Limb (tissue), 2 donors: ENCODE data around the gene G3BP2.
"Not testable (repeated sequence)": the region's sequence is repeated elsewhere in the genome, so short reads cannot be mapped to it uniquely, and the experiment has no call there.

Source experiments
- DNase-seq, 2 donors: peaks; one replicate each; pipeline ENCODE4 v3.0.0-alpha.2; 2016; ENCODE audit errors: extremely low spot score in 2 of 2

Gene G3BP2

DNA sequence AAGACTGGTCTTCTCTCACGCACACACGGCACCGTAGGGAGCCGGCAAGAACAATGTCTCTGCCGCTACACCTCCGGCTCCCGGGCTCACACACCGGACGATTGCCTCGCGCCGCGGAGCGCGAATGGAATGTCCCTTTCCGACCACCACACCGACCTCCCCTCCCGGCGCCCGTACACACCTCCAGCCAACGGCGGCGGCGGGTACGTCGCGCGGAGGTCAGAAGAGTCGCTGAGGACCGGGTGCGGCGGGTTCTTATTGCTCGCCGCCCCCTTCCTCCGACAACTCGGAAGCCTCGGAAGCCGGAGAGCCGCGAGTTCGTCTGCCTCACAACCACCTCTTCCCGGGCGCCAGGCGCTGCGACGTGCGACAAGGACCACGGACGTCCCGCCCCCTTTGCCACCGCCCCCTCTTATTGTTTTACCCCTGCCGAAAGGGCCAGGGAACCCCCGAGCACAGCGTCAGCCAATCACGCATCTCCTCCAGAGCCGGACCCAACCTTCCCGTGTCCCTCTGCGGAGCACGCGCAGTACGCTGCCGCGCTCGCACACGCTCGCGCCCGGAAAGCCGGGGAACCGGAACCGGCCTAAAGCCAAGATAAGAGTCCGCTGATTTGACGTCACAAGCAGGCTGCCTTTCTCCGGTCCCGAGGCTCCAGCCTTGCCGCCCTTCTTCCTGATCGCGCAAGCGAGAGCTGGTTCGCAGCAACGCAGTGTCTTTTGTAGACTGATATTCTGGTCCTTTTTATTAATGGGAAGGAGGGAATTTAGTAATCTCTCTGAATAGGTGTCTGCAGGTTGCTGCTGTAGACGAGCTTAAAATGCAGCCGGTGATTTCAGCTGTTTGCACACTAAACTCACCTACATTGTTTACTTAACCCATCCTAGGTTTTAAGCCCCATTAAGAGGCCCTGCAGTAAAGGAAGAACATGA, at the start of gene G3BP2:
G3BP2 (minus strand) TSS at position 385 of the 932 bp plus-strand sequence. CDS start 11,386 bp downstream, outside the sequence.
- DNase-seq, result peak; percentile 97

DNA sequence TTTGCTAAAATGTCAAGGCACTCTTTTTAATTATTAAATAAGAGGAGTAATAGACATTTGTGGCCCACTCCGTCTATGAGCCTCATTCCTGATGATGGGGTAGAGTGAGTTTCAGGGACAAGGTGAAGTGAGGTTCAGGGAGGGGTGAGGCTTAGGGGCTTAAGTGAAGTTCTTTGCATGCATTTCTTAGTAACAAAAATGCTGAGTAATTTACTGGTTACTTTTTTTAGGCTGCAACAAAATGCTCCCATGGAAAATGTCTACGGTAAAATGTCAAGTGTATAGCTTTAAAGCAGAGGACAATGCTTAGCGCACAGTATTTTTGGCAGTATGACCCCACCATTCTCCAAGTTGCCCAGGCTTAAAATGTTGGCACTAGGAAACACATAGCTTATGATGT, 49.2 kb upstream of the G3BP2 start:
- DNase-seq, result no peak

DNA sequence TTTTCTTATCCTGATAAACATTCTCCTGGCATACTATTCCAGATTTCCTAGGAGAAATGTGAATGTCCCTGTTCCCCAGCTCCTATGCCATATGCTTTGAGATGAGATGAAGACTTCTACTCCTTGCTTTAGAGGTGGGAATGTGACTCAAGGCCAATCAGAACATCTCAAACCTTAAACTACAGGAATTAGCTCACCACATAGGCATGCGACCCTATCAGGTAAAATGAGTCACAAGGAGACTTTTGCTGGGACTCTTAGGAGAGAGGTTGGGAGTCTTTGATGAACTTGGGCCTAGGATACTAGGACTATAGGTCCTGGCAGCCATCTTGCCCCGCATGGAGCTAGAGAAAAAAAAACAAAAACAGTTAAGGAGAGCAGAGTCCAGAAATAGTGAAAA, 45.3 kb upstream of the G3BP2 start:
- no peak for DNase-seq

DNA sequence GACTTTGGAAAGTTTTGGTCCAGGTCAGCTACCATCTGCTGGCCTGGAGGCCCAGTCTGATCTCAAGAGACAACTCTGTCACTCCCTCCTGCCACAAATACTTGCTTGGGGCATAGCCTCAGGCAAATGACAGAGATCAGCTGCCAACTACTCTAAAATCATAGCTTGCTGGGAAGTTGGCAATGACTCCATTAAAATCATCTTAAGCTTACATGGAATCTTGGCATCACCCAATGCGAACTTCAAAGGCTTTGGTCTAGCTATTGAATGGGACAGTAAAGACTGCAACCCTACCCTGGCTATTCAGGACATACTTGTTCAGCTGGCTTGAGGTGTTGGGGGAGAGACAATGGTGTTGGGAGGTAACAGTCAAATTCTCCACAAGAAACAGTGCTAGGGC, 44.2 kb upstream of the G3BP2 start:
- no peak for DNase-seq

DNA sequence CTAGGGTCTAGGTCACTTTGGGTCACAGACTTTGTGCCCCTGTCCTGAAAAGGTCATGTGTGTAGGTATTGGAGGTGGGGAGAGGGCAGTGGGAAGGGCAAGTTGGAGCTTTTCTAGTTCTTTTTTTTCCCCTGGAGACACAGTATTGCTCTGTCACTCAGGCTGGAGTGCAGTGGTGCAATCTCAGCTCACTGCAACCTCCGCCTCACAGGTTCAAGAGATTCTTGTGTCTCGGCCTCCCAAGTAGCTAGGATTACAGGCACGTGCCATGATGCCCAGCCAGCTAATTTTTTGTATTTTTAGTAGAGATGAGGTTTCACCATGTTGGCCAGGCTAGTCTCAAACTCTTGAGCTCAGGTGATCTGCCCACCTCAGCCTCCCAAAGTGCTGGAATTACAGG, 42.8 kb upstream of the G3BP2 start:
- not testable (repeated sequence) for DNase-seq

DNA sequence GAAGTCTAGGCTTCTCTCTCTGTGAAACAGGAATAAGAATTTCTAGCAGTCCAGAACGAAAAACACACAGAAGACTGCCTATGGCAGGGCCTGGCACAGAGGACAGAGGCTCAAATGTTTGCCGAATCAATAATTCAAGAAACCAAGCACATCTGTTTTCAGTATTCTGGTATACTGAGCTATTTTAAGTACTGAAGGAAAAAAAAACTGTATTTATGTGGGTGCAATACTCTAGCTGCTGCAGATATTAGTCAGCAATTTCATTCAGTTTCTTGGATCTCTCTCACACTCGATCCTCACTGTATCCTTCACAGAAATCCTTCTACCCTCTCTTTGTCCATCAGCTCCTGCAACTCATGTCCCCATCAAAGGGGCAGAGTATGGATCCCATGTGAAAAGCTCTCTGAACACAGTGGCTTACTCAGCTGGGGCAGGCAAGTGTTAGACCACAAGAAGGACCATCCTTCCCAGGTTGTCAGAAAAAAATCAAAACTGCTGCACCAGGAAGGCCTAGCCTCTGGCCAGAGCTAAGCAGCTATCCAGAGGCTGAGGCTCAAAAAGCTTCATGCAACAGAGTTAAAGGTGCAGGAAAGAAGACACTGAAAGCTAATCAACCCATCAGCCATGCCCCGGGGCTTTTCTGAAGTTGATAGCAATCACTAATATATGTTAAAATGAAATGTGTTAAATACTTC, 42.0 kb upstream of the G3BP2 start:
- no peak for DNase-seq

DNA sequence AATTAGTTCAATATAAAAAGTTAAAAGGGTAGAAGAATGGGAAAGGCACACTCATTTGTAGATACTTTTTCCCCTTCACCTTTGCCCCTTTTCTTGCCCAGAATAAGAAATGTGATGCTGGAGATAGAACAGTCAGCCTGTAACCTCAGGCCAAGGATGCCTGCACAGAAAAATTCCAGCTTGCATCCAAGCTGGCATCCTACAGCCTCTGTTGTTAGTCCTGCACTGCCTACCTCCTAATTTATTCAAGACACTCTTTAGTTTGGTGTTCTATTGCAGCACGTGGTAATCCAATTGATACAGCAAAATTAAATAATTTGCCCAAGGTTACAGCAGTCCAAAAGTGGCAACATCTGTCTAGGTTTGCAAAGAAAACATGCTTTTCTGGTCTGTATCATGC, 41.5 kb upstream of the G3BP2 start:
- no peak for DNase-seq

DNA sequence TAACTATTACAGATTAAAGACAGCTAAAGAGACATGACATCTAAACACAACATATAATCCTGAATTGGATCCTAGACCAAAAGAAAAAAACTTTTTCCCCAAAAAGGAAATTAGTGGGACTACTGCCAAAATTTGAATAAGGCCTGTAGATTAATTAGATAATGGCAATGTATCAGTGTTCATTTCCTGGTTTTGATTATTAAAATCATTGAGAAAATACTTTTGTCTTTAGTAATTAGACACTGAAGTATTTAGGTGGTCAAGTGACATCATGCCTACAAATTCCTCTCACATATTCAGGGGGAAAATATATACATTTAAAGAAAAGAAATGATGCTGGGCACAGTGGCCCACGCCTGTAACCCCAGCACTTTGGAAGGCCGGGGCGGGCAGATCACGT, 40.8 kb upstream of the G3BP2 start:
- DNase-seq, result no peak

DNA sequence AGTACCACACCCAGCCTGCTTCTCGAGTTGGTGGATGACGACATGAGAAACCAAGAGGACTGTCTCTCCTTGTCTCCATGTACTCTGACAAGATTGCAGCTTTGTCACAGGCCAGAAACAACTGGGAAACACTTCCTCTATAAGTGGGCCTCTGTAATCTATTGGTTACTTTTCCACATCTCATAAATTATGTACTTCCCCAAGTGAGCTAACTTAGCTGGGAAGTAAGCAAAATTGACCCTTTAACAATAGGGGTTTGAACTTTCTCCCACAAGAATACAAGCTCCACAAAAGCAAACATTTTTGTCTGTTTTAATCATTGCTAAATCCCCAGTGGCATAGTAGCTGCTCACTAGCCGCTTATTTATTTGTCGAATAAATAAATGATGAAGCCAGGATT, 37.0 kb upstream of the G3BP2 start:
- no peak for DNase-seq

DNA sequence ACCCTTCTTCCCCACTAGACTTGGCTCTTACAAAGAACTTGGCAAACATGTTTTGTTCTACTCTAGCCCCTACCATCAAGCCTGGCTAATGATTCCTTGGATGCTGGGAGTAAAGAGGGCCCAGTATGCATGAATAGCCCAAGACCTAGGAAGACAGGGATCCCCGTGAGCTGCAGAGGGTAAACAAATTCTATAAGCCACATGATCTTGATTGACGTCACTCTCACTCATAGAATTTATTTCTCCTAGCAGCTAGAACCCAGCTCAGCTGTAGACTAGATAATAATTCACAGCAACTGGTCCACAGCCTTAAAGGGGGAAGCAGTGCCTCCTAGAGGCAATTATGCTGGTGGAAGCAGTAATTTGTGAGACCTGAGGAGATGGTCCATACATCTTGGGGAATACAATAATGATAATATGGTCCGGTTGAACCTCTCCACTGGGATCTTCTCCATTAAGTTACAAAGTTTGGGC, 35.0 kb upstream of the G3BP2 start:
- DNase-seq, result no peak

DNA sequence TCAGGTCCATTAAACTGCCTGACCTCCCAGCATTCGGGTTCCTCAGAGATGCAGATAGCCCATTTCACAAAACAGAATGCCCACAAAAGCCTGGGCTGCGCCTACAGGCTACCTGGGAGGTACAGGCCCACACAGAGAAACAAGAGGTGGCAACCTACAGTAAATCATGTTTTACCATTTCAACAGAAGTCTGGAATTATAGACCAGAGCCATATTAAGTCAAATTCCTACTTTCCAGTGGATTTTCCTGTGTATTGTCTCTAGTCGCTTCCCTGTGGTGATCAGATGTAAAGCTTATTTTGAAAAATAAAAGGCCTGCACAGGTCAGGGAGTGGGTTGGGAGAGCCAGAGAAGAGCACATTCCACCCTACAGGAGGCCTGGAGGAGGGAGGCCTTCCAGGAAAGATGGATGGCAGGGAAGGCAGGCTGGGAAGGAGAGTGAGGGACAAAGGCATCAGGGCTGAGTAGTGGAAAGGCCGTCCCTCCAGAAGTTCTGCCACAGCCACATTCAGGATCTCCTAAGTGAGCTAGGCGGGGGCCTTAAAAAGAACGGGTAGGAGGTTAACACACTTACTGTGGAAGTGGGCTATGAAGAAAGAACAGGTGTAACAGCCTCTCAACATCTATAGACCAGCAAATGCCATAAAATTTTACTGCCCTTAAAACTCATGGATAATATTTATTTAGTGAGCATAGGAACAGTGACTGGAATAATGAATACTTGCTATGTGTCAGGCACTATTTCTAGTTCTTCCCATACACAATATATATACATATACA, 32.2 kb upstream of the G3BP2 start:
- no peak for DNase-seq

DNA sequence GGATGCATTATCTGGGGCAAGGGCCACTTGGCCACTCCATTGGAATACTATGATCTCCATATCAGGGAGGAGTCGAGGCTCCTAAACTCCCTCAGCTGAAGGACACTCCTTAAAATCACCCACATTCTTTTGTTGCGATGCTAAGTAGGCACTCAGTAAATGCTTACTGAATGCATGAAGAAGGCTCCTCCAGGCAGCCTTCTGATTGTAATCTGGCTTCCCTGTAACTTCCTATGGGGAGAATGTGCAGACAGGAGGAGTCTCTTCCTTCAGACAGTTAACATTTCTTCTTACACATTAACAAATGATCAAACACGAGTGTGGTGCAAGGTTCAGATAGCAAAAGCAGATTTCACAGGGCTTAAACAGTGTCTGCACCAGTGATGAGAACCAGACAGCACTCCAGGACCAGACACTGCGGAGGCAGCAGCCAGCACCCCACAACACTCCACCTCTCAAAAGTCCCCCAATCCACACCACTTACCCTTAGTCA, 29.8 kb upstream of the G3BP2 start:
- no peak for DNase-seq

DNA sequence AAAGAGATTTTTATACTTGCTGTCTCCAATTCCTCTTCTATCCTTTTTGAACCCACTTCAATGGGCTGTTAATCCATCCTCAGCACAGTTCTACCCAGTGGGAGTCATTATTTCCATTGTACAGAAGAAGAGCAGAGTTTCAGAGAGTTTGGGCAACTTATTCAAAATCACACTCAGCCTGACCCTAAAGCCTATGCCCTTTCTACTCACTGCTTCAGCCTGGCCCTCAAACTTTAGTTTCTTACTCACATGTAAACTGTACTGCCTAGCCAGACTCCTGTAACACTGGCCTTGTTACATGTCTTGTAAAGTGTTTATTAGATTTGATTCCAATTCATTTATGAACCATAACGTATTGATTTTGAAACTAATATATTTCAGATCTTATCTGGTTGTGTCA, 26.1 kb upstream of the G3BP2 start:
- DNase-seq, result no peak

DNA sequence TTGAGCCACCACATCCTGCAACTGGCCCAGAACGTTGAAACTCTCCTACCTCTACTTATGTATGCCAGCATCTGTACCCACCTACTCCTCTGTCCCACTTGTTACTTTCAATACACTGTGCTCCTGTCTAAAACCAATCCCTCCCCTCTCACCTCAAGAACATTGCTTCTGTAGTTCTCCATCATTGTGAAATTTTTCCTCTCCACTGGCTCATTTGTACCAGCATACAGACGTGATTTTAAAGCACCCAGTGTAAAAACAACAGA, 25.7 kb upstream of the G3BP2 start:
- DNase-seq, result no peak

DNA sequence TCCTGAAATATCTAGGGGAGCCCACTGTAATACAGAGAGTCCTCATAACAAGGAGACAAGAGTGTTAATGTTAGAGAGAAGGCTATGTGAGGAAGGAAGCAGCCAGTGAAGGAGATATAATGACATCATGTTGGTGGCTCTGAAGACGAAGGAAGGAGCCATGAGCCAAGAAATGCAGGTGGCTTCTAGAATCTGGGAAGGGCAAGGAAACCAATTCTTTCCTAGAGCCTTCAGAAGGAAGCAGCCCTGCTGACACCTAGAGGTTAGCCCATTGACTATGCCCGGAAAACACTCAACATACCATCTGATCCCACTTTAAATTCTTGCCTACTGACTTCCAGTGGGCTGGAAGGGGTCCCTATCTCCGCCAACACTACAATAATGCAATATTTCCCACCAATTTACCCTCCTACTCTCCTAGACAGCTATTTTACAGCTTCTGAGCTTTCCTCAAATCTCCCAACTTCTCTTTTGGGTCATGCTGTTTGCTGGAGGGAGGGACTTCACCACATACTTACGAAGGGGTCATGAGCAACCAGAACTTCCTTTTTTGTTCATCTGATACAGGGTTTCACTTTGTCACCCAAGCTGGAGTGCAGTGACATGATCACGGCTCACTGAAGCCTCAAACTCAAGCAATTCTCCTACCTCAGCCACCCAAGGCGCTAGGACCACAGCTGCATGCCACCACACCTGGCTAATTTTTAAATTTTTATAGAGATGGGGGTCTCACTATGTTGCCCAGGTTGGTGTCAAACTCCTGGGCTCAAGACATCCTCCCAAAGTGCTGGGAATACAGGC, 25.2 kb upstream of the G3BP2 start:
- DNase-seq, result no peak

DNA sequence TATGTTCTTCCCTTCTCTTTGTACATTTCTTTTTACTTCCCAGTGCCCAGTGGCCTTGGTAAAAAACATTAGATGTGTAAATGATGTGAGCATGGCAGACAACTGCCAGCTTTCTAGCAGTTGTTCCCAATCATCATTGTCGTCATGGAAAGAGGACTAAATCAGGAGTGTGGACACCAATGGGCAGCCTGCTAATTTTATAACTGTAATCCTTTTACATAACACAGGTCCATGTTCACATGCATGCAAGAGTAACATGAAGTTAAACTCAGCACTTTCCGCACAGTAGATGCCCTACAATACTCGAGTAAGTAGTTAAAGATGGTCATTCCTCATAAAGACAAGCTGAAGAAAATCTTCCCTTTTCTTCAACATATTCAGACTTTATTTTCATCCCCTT, 23.4 kb upstream of the G3BP2 start:
- no peak for DNase-seq

DNA sequence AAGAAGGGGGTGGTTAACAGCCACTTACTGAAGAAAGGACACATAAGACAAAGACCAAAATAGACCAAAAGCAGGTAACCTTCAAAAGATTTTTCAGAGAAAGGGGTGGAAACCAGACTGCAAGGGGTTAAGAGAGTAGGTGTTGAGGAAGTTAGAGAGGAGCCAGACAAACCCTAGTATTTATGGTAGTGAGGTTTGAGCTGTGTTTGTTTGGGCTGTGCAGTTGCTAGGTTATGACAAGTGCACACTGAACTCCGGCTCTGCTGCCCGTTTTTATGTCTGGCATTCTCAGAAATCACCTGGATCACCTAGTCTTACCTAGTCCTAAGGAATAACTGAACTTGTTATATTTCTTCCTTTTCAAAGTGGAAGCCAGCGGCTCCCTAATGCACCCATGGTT, 22.9 kb upstream of the G3BP2 start:
- no peak for DNase-seq

DNA sequence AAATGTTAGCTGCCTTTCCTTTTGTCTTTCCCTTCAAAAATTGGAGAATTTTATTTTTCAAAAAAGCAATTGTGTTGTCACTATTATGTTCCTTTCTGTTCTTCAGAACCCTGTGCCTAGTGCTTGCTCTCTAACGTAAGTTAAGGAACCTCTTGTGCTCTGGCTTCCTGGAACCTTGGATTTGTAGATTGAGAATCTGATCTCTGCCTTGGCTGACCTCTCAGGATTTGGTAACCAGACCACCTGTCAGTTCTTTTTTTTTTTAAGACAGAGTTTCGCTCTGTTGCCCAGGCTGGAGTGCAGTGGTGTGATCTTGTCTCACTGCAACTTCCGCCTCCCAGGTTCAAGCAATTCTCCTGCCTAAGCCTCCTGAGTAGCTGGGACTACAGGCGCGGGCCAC, 18.9 kb upstream of the G3BP2 start:
- not testable (repeated sequence) for DNase-seq

DNA sequence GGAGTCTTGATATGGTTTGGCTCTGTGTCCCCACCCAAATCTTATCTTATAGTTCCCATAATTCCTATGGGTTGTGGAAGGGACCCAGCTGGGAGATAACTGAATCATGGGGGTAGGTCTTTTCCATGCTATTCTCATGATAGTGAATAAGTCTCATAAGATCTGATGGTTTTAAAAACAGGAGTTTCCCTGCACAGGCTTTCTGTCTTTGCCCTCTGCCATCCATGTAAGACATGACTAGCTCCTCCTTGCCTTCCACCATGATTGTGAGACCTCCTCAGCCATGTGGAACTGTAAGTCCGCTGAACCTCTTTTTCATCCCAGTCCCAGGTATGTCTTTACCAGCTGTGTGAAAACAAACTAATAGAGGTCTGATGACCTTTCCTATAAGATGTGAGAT, 13.9 kb upstream of the G3BP2 start:
- not testable (repeated sequence) for DNase-seq

DNA sequence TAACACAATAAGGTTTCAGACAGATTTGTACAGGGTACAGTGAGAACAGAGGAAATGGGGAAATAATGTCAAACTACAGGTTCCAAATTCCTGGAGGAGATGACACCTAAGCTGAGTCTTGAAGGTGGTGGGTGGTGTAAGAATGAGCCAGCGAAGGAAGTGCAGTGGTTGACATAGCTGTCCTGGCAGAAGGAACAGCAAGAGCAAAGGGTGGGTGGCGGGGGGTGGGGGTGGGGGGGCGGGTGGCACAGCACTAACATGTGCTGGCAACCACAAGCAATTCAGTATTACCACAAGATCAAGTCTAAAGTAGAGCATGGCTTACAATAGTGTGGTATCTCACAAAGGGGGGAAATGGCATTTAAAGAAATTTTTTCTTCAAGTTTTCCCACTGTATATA, 13.1 kb upstream of the G3BP2 start:
- no peak for DNase-seq

DNA sequence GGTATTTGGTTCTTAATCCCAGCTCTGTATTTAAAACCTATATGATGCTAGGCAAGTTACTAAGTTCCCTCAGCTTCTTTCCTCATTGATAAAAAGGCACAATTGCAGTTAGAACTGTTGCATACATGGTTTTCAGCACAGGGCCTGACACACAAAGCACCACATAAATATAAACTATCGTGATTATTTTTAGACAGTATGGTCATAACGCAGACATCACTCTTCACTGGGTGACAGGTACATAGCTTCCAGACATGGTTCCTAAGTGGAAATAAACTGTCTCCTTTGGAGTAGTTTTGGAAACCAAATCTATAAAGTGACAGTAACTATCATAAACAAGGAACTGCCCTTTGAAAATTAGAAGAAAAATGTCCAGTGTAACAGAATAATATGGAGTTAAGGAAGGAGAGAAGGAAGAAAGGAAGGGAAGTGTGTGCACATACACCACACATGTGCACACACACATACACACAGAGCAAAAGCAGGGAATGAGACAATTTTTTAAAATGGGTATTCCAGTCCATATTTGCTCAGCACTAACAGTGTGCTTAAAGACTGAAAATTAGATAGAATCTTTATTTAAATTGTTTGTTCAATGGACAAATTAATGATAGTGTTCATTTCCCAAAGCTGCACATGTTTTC, 12.5 kb upstream of the G3BP2 start:
- DNase-seq, result no peak
